Type B pancreatic cell (in vitro differentiated cells): ENCODE data around the gene FNDC1. TPM values are rescaled to one million over a fixed set of nuclear protein-coding genes. Genes with fewer than 3 reads are reported as not detected.

Source experiments
- DNase-seq: peaks from one replicate; pipeline ENCODE4 v3.0.0; 2021; ENCODE audit warnings: mixed read lengths; ENCODE audit not compliant: unreplicated experiment; ENCODE audit errors: extremely low spot score
- H3K27ac Mint-ChIP-seq: 2 replicates; pipeline ENCODE4 v1.8.0; 2021; ENCODE audit warnings: mild to moderate bottlenecking, mixed read lengths
- H3K27me3 Mint-ChIP-seq: 2 replicates; pipeline ENCODE4 v1.8.0; 2021; ENCODE audit warnings: mixed read lengths
- H3K36me3 Mint-ChIP-seq: 2 replicates; pipeline ENCODE4 v1.8.0; 2021; ENCODE audit warnings: mixed read lengths
- H3K4me1 Mint-ChIP-seq: one replicate; pipeline ENCODE4 v1.8.0; 2021; ENCODE audit warnings: mixed read lengths; ENCODE audit not compliant: unreplicated experiment
- H3K4me3 Mint-ChIP-seq: 2 replicates; pipeline ENCODE4 v1.8.0; 2021; ENCODE audit warnings: mild to moderate bottlenecking, mixed read lengths
- H3K9me3 Mint-ChIP-seq: 2 replicates; pipeline ENCODE4 v1.8.0; 2021; ENCODE audit warnings: mixed read lengths
- CTCF ChIP-seq: fragments of 200-600 bp; sonication (generic); conservative IDR thresholded peaks from 2 replicates; pipeline ENCODE4 v1.5.0; 2021; ENCODE audit warnings: antibody characterized with exemption, mild to moderate bottlenecking
- total RNA-seq: library from RNA; stranded (reverse); gene quantifications from 2 replicates; pipeline ENCODE4 v1.2.1, GENCODE V29; 2021; ENCODE audit warnings: low replicate concordance

FNDC1 gene
- total RNA-seq, 1 donor from 2014 or later = 1.7 TPM

DNA sequence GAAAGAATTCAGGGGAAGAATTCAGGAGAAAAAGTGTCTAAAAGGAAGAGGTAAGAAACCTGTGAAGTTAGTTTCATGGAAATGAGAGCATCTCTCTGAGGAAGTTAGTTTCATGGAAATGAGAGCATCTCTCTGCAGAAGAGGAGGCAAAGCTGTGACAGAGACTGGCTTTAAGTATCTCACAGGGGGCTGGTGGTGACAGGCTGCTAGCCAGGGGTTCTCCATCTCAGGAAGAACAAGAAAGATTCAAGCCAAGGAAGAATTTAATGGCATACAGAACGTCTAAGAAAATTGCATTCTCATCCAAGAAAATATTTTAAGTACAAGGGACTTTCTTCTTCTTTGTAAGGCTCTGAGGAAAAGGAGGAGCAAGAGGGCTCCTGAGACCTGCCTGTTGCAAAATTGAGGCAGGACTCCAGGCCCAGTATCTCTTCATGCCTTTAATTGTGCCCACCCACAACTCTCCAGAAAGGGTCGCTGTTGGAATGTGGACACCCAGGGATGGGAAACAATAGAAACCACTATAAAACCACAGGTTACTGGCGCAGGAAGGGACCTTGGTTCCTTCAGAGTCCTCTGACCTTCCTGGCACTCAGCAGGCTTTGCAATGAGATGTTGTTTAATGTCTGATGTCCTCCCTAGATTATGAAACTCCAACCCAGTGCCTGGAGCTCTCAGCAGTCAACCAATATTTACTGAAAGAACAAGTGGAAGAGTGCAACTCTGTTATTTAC lies 136.8 kb downstream of the FNDC1 start:
- no peaks in the 10 kb centered on the region for H3K36me3 Mint-ChIP-seq

GRCh38 chr6:159307246-159307790 lies 138.1 kb downstream of the FNDC1 start:
- Mint-ChIP-seq H3K27ac (no peak overlapping the region), H3K4me3 (no peak overlapping the region), H3K27me3 (no peaks in the 10 kb centered on the region), H3K9me3 (no peaks in the 10 kb centered on the region), H3K36me3 (no peaks in the 10 kb centered on the region), H3K4me1 (no peaks in the 10 kb centered on the region)
- DNase-seq = no peak
- TF ChIP-seq CTCF = no peak

More for the DNA sequence above, 136.8 kb downstream of the FNDC1 start:
- H3K9me3 Mint-ChIP-seq = no peaks in the 10 kb centered on the region
- no peaks in the 10 kb centered on the region for H3K27me3 Mint-ChIP-seq
- H3K4me1 Mint-ChIP-seq = no peaks in the 10 kb centered on the region
- TF ChIP-seq CTCF = no peak
- DNase-seq = no peak
- H3K27ac Mint-ChIP-seq = no peak overlapping the region
- no peak overlapping the region for H3K4me3 Mint-ChIP-seq

GRCh38 chr6:159308198-159308597 lies 139.0 kb downstream of the FNDC1 start:
- no peak for TF ChIP-seq CTCF
- Mint-ChIP-seq H3K27ac (no peak overlapping the region), H3K27me3 (no peaks in the 10 kb centered on the region), H3K9me3 (no peaks in the 10 kb centered on the region), H3K4me1 (no peaks in the 10 kb centered on the region), H3K4me3 (no peak overlapping the region), H3K36me3 (no peaks in the 10 kb centered on the region)
- DNase-seq = no peak

DNA sequence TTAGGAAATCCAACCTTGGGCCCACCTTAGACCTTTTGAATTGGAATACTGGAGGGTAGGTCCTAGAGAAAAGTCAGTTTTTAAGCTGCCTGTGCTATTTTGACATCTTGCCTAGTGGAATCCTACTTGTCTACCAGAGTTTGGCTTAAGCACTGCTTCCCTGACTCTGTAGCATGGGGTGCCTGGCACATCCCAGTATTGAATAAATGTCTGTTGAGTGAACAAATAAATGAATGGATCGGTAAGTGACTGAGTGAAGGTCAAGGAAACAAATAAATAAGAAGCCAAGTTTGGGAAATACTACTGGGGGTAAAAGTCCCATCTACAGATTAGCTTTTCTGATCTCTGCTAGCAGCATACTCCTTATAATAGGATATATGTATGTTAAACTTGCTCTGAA lies 140.5 kb downstream of the FNDC1 start:
- no peak overlapping the region for H3K27ac Mint-ChIP-seq
- no peak overlapping the region for H3K4me3 Mint-ChIP-seq
- no peaks in the 10 kb centered on the region for H3K9me3 Mint-ChIP-seq
- H3K4me1 Mint-ChIP-seq = no peaks in the 10 kb centered on the region
- no peak for DNase-seq
- H3K27me3 Mint-ChIP-seq = no peaks in the 10 kb centered on the region
- no peak for TF ChIP-seq CTCF
- no peaks in the 10 kb centered on the region for H3K36me3 Mint-ChIP-seq

DNA sequence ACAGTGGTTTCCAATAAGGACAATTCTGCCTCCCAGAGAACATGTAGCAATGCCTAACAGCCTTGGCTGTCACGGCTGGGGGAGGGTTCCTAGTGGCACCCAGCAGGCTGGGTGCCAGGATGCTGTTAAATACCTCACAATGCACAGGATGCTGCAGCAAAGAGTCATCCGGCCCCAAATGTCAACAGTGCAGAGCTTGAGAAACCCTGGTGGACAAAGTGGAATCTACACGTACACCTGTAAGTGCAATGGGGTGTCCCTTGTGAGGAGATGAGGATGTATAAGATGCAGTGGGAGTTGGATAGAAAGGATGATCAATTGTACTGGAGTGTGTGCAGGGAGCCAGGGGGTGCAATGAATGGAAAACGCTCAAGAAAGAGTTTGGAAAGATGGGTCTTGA lies 142.4 kb downstream of the FNDC1 start:
- no peaks in the 10 kb centered on the region for H3K4me1 Mint-ChIP-seq
- no peak for DNase-seq
- no peaks in the 10 kb centered on the region for H3K9me3 Mint-ChIP-seq
- TF ChIP-seq CTCF = peak; percentile 37
- no peak overlapping the region for H3K27ac Mint-ChIP-seq
- H3K27me3 Mint-ChIP-seq = no peaks in the 10 kb centered on the region
- H3K36me3 Mint-ChIP-seq = no peaks in the 10 kb centered on the region
- no peak overlapping the region for H3K4me3 Mint-ChIP-seq
